Activated CD4-positive, alpha-beta T cell treated with anti-CD3 and anti-CD28 coated beads, Interleukin-2, amount 10 ng/mL, durations not matched to agents 24 days and 14 days (primary cell): ENCODE data around the gene SLC39A11. TPM values are rescaled to one million over a fixed set of nuclear protein-coding genes. Genes with fewer than 3 reads are reported as not detected.

Experiments
- DNase-seq: peaks from one replicate; pipeline ENCODE4 v3.0.0; 2022
- H3K27ac Mint-ChIP-seq: one replicate; pipeline ENCODE4 v1.8.0; 2022; ENCODE audit warnings: mild to moderate bottlenecking, mixed read lengths
- H3K27me3 Mint-ChIP-seq: one replicate; pipeline ENCODE4 v1.8.0; 2022; ENCODE audit warnings: mixed read lengths
- H3K36me3 Mint-ChIP-seq: one replicate; pipeline ENCODE4 v1.8.0; 2022; ENCODE audit warnings: low read depth, mild to moderate bottlenecking, mixed read lengths
- H3K4me1 Mint-ChIP-seq: one replicate; pipeline ENCODE4 v1.8.0; 2021; ENCODE audit warnings: mixed read lengths
- H3K4me3 Mint-ChIP-seq: one replicate; pipeline ENCODE4 v1.8.0; 2022; ENCODE audit warnings: mild to moderate bottlenecking, moderate library complexity, mixed read lengths
- H3K9me3 Mint-ChIP-seq: one replicate; pipeline ENCODE4 v1.8.0; 2021; ENCODE audit warnings: mixed read lengths
- intact Hi-C: fragments of 100-400 bp; cut with micrococcal nuclease; formaldehyde crosslinking; loops from one replicate; pipeline ENCODE4 v1.15.1; 2023
- total RNA-seq: library from RNA; stranded (reverse); gene quantifications from 2 replicates; pipeline ENCODE4 v1.2.3, GENCODE V29; 2022

Gene SLC39A11
- total RNA-seq, 1 donor from 2014 or later, result 24.6 TPM

DNA sequence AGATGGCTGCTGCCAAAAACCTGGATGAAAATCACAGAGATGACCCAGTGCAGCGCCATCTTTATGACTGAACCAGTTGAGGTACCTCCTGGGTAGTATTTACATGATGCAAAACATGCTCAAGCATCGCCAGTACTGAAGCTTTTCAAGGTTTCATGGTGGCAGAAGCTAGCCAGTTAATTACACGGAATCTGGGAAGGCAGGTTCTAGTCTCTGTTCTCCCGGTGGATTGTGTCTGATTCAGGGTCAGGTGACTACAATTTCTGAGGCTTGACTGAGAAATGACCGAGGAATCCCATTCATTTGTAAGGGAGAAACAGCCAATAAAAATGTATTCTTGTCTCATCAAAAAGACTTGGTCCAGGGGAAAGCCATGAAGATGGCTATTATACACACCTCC, 209.1 kb downstream of the SLC39A11 start:
- peaks cover 5% of the 10 kb centered on the region for H3K4me1 Mint-ChIP-seq
- H3K36me3 Mint-ChIP-seq, result peaks cover 22% of the 10 kb centered on the region
- no peak overlapping the region for H3K27ac Mint-ChIP-seq
- intact Hi-C loops, result no loop called here
- H3K27me3 Mint-ChIP-seq, result no peaks in the 10 kb centered on the region
- H3K9me3 Mint-ChIP-seq, result peaks cover 36% of the 10 kb centered on the region
- no peak for DNase-seq
- H3K4me3 Mint-ChIP-seq, result no peak overlapping the region

GRCh38 chr17:72882426-72882825, 210.1 kb downstream of the SLC39A11 start:
- Mint-ChIP-seq H3K27ac (no peak overlapping the region), H3K36me3 (peaks cover 17% of the 10 kb centered on the region), H3K9me3 (peaks cover 36% of the 10 kb centered on the region), H3K4me3 (no peak overlapping the region), H3K4me1 (no peaks in the 10 kb centered on the region), H3K27me3 (no peaks in the 10 kb centered on the region)
- DNase-seq, result no peak
- intact Hi-C loops, result no loop called here

DNA sequence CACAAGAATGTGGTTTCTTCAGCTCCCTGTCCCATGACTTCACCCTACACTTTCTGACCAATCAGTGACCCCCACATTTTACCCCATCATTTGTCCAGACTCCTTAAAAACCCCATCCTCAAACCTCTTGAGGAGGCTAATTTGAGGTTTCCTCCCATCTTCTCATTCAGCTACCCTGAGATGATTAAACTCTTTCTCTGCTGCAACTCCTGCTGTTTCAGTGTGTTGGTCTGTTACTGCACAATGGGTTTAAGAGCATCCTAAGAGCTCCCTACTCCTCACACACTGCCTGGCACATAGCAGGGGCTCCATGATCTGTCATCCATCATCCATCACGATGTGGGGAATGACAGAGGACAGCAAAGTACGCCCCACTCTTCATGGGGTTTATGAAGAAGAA, 212.6 kb downstream of the SLC39A11 start:
- Mint-ChIP-seq H3K36me3 (peaks cover 23% of the 10 kb centered on the region), H3K9me3 (peaks cover 42% of the 10 kb centered on the region), H3K4me3 (no peak overlapping the region)

GRCh38 chr17:72878975-72879660, 213.4 kb downstream of the SLC39A11 start:
- DNase-seq, result no peak
- no peak overlapping the region for H3K27ac Mint-ChIP-seq
- no peaks in the 10 kb centered on the region for H3K4me1 Mint-ChIP-seq
- peaks cover 25% of the 10 kb centered on the region for H3K36me3 Mint-ChIP-seq
- peaks cover 46% of the 10 kb centered on the region for H3K9me3 Mint-ChIP-seq
- intact Hi-C loops, result no loop called here
- no peak overlapping the region for H3K4me3 Mint-ChIP-seq
- no peaks in the 10 kb centered on the region for H3K27me3 Mint-ChIP-seq

More for the DNA sequence above, 212.6 kb downstream of the SLC39A11 start:
- Mint-ChIP-seq H3K27ac (no peak overlapping the region), H3K4me1 (no peaks in the 10 kb centered on the region), H3K27me3 (no peaks in the 10 kb centered on the region)
- no peak for DNase-seq
- intact Hi-C loops, result no loop called here

- Mint-ChIP-seq H3K27ac (no peak overlapping the region), H3K4me3 (no peak overlapping the region), H3K9me3 (peaks cover 44% of the 10 kb centered on the region), H3K27me3 (no peaks in the 10 kb centered on the region), H3K4me1 (no peaks in the 10 kb centered on the region), H3K36me3 (peaks cover 22% of the 10 kb centered on the region)
- DNase-seq, result no peak
- intact Hi-C loops, result no loop called here
These were observed 215.1 kb downstream of the SLC39A11 start for GRCh38 chr17:72877348-72877747.

DNA sequence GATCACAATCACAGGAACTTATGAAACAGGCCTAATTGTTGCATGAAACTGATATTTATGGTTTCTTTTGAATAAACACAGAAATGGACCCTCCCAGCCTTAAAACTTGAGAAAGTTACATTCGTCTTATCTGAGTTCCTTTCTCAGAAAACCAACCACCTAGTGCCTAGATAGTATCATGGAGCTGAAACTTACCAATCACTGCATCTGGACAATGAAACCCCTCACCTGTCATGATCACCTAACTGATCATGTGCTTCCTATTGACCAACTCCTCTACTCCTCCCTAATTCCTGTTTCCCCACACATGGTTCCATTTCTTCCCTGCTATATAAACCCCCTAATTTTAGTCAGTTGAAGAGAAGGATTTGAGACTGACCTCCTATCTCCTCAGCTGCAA, 216.1 kb downstream of the SLC39A11 start:
- Mint-ChIP-seq H3K9me3 (peaks cover 39% of the 10 kb centered on the region), H3K27ac (no peak overlapping the region), H3K4me3 (no peak overlapping the region), H3K4me1 (no peaks in the 10 kb centered on the region), H3K27me3 (no peaks in the 10 kb centered on the region), H3K36me3 (peaks cover 18% of the 10 kb centered on the region)
- no peak for DNase-seq
- intact Hi-C loops, result no loop called here

GRCh38 chr17:72875361-72875760, 217.1 kb downstream of the SLC39A11 start:
- intact Hi-C loops, result no loop called here

GRCh38 chr17:72872396-72872795, 220.1 kb downstream of the SLC39A11 start:
- no peak for DNase-seq
- Mint-ChIP-seq H3K4me1 (peaks cover 2% of the 10 kb centered on the region), H3K27me3 (no peaks in the 10 kb centered on the region), H3K36me3 (peaks cover 8% of the 10 kb centered on the region), H3K9me3 (peaks cover 24% of the 10 kb centered on the region), H3K27ac (no peak overlapping the region), H3K4me3 (no peak overlapping the region)
- intact Hi-C loops, result no loop called here

More at GRCh38 chr17:72875361-72875760, 217.1 kb downstream of the SLC39A11 start:
- H3K27ac Mint-ChIP-seq, result no peak overlapping the region
- peaks cover 17% of the 10 kb centered on the region for H3K36me3 Mint-ChIP-seq
- DNase-seq, result no peak
- no peak overlapping the region for H3K4me3 Mint-ChIP-seq
- no peaks in the 10 kb centered on the region for H3K27me3 Mint-ChIP-seq
- peaks cover 39% of the 10 kb centered on the region for H3K9me3 Mint-ChIP-seq
- H3K4me1 Mint-ChIP-seq, result no peaks in the 10 kb centered on the region

DNA sequence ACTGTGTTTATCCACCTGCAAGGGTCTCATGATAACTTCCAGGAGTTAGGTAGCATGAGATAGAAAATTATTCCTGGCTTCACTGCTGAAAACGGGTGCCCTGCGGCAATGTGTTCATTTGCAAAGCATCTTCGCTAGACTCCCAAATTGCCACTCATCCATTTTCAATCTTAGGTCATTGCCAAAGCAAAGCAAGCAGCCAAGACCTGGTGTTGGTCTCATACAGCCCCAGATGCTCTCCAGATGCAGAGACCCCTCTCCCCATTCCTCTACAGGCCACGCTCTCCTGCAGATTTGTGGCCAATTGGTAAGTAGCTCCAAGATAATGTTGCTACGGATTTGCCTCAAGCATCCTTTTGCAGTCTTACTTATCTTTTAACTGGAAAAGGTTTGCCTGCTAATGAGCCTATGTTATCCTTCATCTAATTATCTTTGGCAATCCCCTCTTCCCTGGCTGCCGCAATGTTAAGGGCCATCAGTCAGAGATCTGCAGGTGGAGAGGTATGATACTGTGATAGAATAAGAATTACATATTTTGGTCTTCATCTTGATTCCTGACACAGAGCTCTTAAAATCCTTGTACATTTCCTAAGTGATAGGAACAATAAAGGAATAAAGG, 222.0 kb downstream of the SLC39A11 start:
- Mint-ChIP-seq H3K4me1 (peaks cover 13% of the 10 kb centered on the region), H3K36me3 (peaks cover 6% of the 10 kb centered on the region), H3K4me3 (no peak overlapping the region), H3K27me3 (no peaks in the 10 kb centered on the region), H3K27ac (no peak overlapping the region), H3K9me3 (peaks cover 6% of the 10 kb centered on the region)
- intact Hi-C loops, result no loop called here
- no peak for DNase-seq

- H3K27ac Mint-ChIP-seq, result no peak overlapping the region
- no peak overlapping the region for H3K4me3 Mint-ChIP-seq
- H3K9me3 Mint-ChIP-seq, result peaks cover 1% of the 10 kb centered on the region
- no peaks in the 10 kb centered on the region for H3K27me3 Mint-ChIP-seq
- intact Hi-C loops, result no loop called here
- H3K36me3 Mint-ChIP-seq, result peaks cover 2% of the 10 kb centered on the region
- H3K4me1 Mint-ChIP-seq, result peaks cover 21% of the 10 kb centered on the region
- no peak for DNase-seq
These were observed 222.9 kb downstream of the SLC39A11 start for GRCh38 chr17:72869630-72870029.

DNA sequence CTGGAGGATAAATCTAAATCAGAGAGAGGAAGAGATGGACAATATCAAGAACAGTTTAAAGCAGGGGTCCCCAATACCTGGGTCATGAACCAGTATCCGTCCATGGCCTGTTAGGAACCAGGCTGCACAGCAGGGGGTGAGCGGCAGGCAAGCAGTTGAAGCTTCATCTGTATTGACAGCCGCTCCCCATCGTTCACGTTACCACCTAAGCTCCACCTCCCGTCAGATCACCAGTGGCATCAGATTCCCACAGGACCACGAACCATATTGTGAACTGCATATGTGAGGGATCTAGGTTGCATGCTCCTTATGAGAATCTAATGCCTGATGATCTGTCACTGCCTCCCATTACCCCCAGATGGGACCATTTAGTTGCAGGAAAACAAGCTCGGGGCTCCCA, 226.5 kb downstream of the SLC39A11 start:
- peaks cover 29% of the 10 kb centered on the region for H3K4me1 Mint-ChIP-seq
- H3K36me3 Mint-ChIP-seq, result peaks cover 4% of the 10 kb centered on the region
- H3K4me3 Mint-ChIP-seq, result no peak overlapping the region
- DNase-seq, result no peak
- no peaks in the 10 kb centered on the region for H3K27me3 Mint-ChIP-seq
- intact Hi-C loops, result loop anchor here (2.0 kb wide), 1 partner anchor 139 kb away; no protein-coding TSS in a partner anchor
- peak overlapping the region; percentile 56 for H3K27ac Mint-ChIP-seq
- peaks cover 3% of the 10 kb centered on the region for H3K9me3 Mint-ChIP-seq

GRCh38 chr17:72863526-72864211, 228.8 kb downstream of the SLC39A11 start:
- intact Hi-C loops, result loop anchor here (2.0 to 5.0 kb wide), 2 partner anchors 129 to 229 kb away; partner anchors contain the start of gene SLC39A11
- peaks cover 4% of the 10 kb centered on the region for H3K36me3 Mint-ChIP-seq

DNA sequence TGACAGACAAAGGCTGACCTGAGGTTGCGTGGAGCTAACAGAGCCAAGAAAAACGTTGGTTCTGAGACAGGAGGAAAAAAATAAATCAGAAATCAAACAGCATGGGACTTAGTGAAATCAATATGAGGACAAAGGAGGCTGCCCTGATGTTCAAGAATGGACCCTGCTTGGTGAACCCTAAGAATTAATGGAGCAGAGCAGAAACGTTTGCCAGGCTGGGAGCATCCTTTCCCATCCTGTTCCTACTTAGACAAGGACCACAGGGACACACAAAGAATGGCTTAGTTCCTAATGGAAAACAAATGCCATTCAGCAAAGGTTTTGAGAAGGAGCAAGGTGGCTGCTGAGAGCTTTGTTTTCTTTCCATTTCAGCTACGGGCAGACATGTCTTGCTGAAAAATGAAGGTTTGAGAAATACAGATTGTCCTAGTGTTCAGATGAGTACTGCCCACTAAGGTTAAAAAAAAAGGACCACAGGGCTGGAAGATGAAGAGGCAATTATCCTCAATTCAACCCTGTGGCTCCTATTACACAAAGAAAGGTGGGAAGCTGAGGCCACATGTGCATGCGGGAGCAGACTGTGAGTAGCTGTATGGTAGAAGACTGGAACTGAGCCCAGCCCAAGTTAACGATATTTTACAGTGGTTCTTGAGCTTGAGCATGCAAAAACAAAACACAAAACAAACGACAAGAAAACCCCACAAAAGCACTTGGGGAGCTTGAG, 230.1 kb downstream of the SLC39A11 start:
- no peak for DNase-seq
- peaks cover 4% of the 10 kb centered on the region for H3K36me3 Mint-ChIP-seq
- H3K4me1 Mint-ChIP-seq, result peaks cover 27% of the 10 kb centered on the region
- no peak overlapping the region for H3K4me3 Mint-ChIP-seq
- H3K27me3 Mint-ChIP-seq, result no peaks in the 10 kb centered on the region
- H3K9me3 Mint-ChIP-seq, result peaks cover 3% of the 10 kb centered on the region
- H3K27ac Mint-ChIP-seq, result peak overlapping the region; percentile 57
- intact Hi-C loops, result loop anchor here (2.0 to 5.0 kb wide), 2 partner anchors 130 to 230 kb away; partner anchors contain the start of gene SLC39A11

More at GRCh38 chr17:72863526-72864211, 228.8 kb downstream of the SLC39A11 start:
- H3K4me1 Mint-ChIP-seq, result peaks cover 29% of the 10 kb centered on the region
- peak; percentile 55 for DNase-seq
- no peaks in the 10 kb centered on the region for H3K27me3 Mint-ChIP-seq
- H3K27ac Mint-ChIP-seq, result peak overlapping the region; percentile 70
- peaks cover 3% of the 10 kb centered on the region for H3K9me3 Mint-ChIP-seq
- H3K4me3 Mint-ChIP-seq, result peak overlapping the region; percentile 16
